GM13977 (cell line): ENCODE measurements around the gene CD14.
"Not testable (repeated sequence)": the region's sequence is repeated elsewhere in the genome, so short reads cannot be mapped to it uniquely, and the experiment has no call there.

Source experiments
- DNase-seq: peaks from one replicate; pipeline ENCODE4 v3.0.0; 2012; ENCODE audit warnings: low spot score
- CTCF ChIP-seq: IDR thresholded peaks from 2 replicates; pipeline ENCODE4 v1.5.1; 2012; ENCODE audit warnings: mild to moderate bottlenecking, control low read depth; ENCODE audit not compliant: insufficient read depth; ENCODE audit errors: extremely low read depth, missing control alignments
- in situ Hi-C: fragments of 300-500 bp; cut with MboI; formaldehyde crosslinking; loops from one replicate; pipeline ENCODE4 v1.12.0; 2022; ENCODE audit warnings: low sequenced_read_pairs, low pct_unique_long_range_greater_than_20kb, mixed read lengths, inconsistent platforms; ENCODE audit not compliant: unreplicated experiment

CD14 gene

GRCh38 chr5:140672455-140673186, 39.6 kb upstream of the CD14 start:
- TF ChIP-seq CTCF: no peak
- DNase-seq: no peak
- in situ Hi-C loops: no loop called here

- DNase-seq: no peak
- in situ Hi-C loops: no loop called here
- no peak for TF ChIP-seq CTCF
These were observed 38.6 kb upstream of the CD14 start for GRCh38 chr5:140671472-140672125.

- in situ Hi-C loops, DNase-seq: not testable (repeated sequence)
These were observed 38.1 kb upstream of the CD14 start for GRCh38 chr5:140671035-140671434.

- in situ Hi-C loops: no loop called here
- DNase-seq: peak; percentile 92
- TF ChIP-seq CTCF: no peak
These were observed 31.6 kb upstream of the CD14 start, which contains the start of gene WDR55 for GRCh38 chr5:140664359-140665119. TSS of gene WDR55 (plus strand) at chr5:140664904. CDS start at chr5:140664913, 9 bp downstream.

- TF ChIP-seq CTCF: no peak
- in situ Hi-C loops: no loop called here
These were observed 31.0 kb upstream of the CD14 start for GRCh38 chr5:140664030-140664358.

GRCh38 chr5:140660371-140660770, 27.4 kb upstream of the CD14 start:
- in situ Hi-C loops, DNase-seq: not testable (repeated sequence)

More at GRCh38 chr5:140664030-140664358, 31.0 kb upstream of the CD14 start:
- DNase-seq: no peak

GRCh38 chr5:140658870-140659269, 25.9 kb upstream of the CD14 start:
- in situ Hi-C loops: no loop called here
- no peak for TF ChIP-seq CTCF
- no peak for DNase-seq
